Activated CD4-positive, alpha-beta T cell treated with anti-CD3 and anti-CD28 coated beads for 1 hour (primary cell): Measurements from ENCODE around the gene RAB21.
"Not testable (repeated sequence)": the region's sequence is repeated elsewhere in the genome, so short reads cannot be mapped to it uniquely, and the experiment has no call there.

ENCODE experiments used
- DNase-seq: peaks from one replicate; pipeline ENCODE4 v3.0.0-alpha.2; 2020

The RAB21 gene

GRCh38 chr12:71804505-71804904 is 49.8 kb downstream of the RAB21 start:
- DNase-seq = no peak

DNA sequence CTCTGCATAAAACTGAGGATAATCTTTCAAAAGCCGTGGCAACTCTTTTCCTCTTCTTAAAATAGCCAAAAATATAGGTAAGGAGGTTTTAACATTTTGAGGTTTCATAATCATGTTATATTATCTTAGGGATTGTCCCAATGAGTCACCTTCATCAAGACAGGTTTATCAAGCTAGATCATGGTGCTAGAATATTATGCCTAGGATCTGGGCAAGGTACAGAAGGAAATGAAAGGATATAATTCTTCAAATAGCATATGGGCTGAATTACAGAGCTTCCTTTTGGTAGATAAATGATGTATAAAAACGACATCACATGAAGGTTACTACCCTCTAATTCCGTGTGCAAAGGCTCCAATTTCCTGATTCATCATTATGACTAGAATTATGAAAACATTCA is 56.3 kb downstream of the RAB21 start:
- no peak for DNase-seq

DNA sequence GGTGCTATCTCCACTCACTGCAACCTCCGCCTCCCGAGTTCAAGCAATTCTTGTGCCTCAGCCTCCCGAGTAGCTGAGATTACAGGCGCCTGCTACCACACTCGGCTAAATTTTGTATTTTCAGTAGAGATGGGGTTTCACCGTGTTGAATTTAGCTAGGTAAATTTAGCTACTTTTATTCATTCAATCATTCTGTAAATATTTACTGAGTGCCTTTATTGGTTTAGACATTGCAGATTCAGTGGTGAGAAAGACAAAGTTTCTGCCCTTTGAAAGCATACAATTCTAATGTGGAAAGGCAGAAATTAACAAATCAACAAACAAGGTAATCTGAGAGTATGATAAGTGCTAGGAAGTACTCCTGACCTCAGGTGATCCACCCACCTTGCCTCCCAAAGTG is 60.6 kb downstream of the RAB21 start:
- DNase-seq = not testable (repeated sequence)

- not testable (repeated sequence) for DNase-seq
These were observed 67.4 kb downstream of the RAB21 start for GRCh38 chr12:71822088-71822487.

GRCh38 chr12:71828813-71829212 is 74.2 kb downstream of the RAB21 start:
- no peak for DNase-seq

GRCh38 chr12:71837356-71837755 is 82.7 kb downstream of the RAB21 start:
- no peak for DNase-seq

GRCh38 chr12:71838231-71838630 is 83.6 kb downstream of the RAB21 start:
- no peak for DNase-seq

DNA sequence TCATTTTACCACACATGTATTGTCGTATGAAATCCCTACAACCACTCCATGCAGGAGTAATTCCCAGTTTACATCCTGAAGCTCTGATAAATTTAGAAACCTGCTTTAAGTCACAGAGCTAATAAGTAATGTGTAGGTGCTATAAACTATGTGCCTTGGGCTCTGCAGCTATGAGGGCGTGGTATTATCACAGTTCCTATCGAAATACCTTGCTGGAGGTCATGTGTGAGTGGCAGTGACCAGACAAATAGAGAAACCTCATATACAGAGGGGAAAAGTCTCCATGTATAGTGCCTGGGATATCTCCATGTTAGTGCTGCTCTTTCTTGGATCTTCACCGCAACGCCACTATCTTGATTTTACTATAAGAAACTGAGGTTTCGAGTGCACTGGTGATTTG is 84.0 kb downstream of the RAB21 start:
- no peak for DNase-seq

- DNase-seq = no peak
These were observed 85.7 kb downstream of the RAB21 start for GRCh38 chr12:71840231-71840847.

- no peak for DNase-seq
These were observed 91.8 kb downstream of the RAB21 start for GRCh38 chr12:71846322-71846940.

GRCh38 chr12:71848212-71848611 is 93.5 kb downstream of the RAB21 start:
- DNase-seq = no peak

GRCh38 chr12:71849109-71849851 is 94.6 kb downstream of the RAB21 start:
- DNase-seq = no peak
